B cell (primary cell): Measurements from ENCODE around the gene ZDHHC17. TPM values are rescaled to one million over a fixed set of nuclear protein-coding genes. Genes with fewer than 3 reads are reported as not detected.

Source experiments
- ATAC-seq: fragments of 200-7000 bp; cut with Tn5 transposase; one replicate; pipeline ENCODE4 v1.10.0; 2021; ENCODE audit warnings: low read depth, mild to moderate bottlenecking, moderate number of reproducible peaks, moderate library complexity
- CTCF ChIA-PET: fragments of 350-600 bp; sonication (Branson Sonifier 250); formaldehyde crosslinking; loops from one replicate; lab custom pipeline; 2021; ENCODE audit warnings: antibody characterized with exemption, inconsistent platforms; lab: Charles Lee
- POLR2A ChIA-PET: fragments of 350-600 bp; sonication (Branson Sonifier 250); formaldehyde crosslinking; loops from one replicate; lab custom pipeline; 2021; ENCODE audit warnings: antibody characterized with exemption; lab: Charles Lee
- DNase-seq: peaks from one replicate; pipeline ENCODE4 v3.0.0; 2013
- H2AFZ ChIP-seq: 2 replicates; pipeline ENCODE4 v1.6.1; 2012; ENCODE audit warnings: mild to moderate bottlenecking, low read depth, low read length; ENCODE audit not compliant: insufficient read depth, poor library complexity, severe bottlenecking
- H3K27ac ChIP-seq, 2 donors: 1 replicate in 1 of 2; 2 replicates in 1 of 2; pipeline ENCODE4 v1.5.1; 2012 to 2013; ENCODE audit warnings: low read length in 2 of 2, mild to moderate bottlenecking in 2 of 2, moderate library complexity in 1 of 2
- H3K27me3 ChIP-seq, 4 experiments: fragments of 200-600 bp in 1 of 4; sonication (generic) in 1 of 4; replicated peaks in 1 of 4; 1 replicate in 2 of 4; 2 replicates in 2 of 4; pipeline versions ENCODE4 v1.6.1 to v1.7.0; 2013 to 2016; ENCODE audit warnings: low read length in 3 of 4, mild to moderate bottlenecking in 2 of 4, mixed read lengths in 1 of 4, moderate library complexity in 1 of 4; ENCODE audit not compliant: insufficient read depth in 4 of 4, control insufficient read depth in 3 of 4; ENCODE audit errors: control extremely low read depth in 1 of 4
- H3K36me3 ChIP-seq, 2 experiments: replicated peaks in 1 of 2; 1 replicate in 1 of 2; 2 replicates in 1 of 2; pipeline versions ENCODE4 v1.6.1 to v1.7.1; 2013; ENCODE audit warnings: low read length in 1 of 2; ENCODE audit not compliant: insufficient read depth in 2 of 2, control insufficient read depth in 1 of 2; ENCODE audit errors: control extremely low read depth in 1 of 2, extremely low read depth in 1 of 2
- H3K4me1 ChIP-seq, 2 donors: fragments of 200-600 bp in 1 of 2; sonication (generic) in 1 of 2; 1 replicate in 1 of 2; 2 replicates in 1 of 2; pipeline versions ENCODE4 v1.5.1 to v1.6.1; 2013 to 2017; ENCODE audit warnings: low read length in 2 of 2; ENCODE audit not compliant: control insufficient read depth in 2 of 2, insufficient read depth in 2 of 2
- H3K4me2 ChIP-seq: replicated peaks from 2 replicates; pipeline ENCODE3; 2012; ENCODE audit warnings: mild to moderate bottlenecking, low read depth, low read length; ENCODE audit not compliant: poor library complexity, severe bottlenecking
- H3K4me3 ChIP-seq, 5 experiments: fragments of 200-600 bp in 1 of 5; sonication (generic) in 1 of 5; 1 replicate in 3 of 5; 2 replicates in 2 of 5; pipeline versions ENCODE4 v1.5.1 to v1.7.0; 2011 to 2016; ENCODE audit warnings: low read length in 4 of 5, mild to moderate bottlenecking in 4 of 5, low read depth in 2 of 5, control low read depth in 1 of 5, moderate library complexity in 1 of 5; ENCODE audit not compliant: insufficient read depth in 1 of 5; ENCODE audit errors: control extremely low read depth in 1 of 5, extremely low read depth in 1 of 5
- H3K79me2 ChIP-seq: fragments of 200-600 bp; sonication (generic); one replicate; pipeline ENCODE4 v1.6.0; 2016; ENCODE audit warnings: low read length; ENCODE audit not compliant: control insufficient read depth, insufficient read depth
- H3K9ac ChIP-seq: fragments of 200-600 bp; sonication (generic); 2 replicates; pipeline ENCODE4 v1.6.1; 2017; ENCODE audit warnings: mild to moderate bottlenecking, low read length, moderate library complexity
- H3K9me3 ChIP-seq, 3 donors: one replicate each; pipeline versions ENCODE4 v1.6.1 to v1.7.1; 2013; ENCODE audit warnings: low read length in 2 of 3; ENCODE audit not compliant: control insufficient read depth in 2 of 3, insufficient read depth in 1 of 3; ENCODE audit errors: control extremely low read depth in 1 of 3
- H4K20me1 ChIP-seq: 2 replicates; pipeline ENCODE4 v1.6.0; 2012; ENCODE audit warnings: mild to moderate bottlenecking, low read length; ENCODE audit not compliant: insufficient read depth, control insufficient read depth, poor library complexity, severe bottlenecking
- H3K27ac Mint-ChIP-seq: one replicate; pipeline ENCODE4 v1.8.0; 2021; ENCODE audit warnings: mixed read lengths
- H3K27me3 Mint-ChIP-seq: one replicate; pipeline ENCODE4 v1.8.0; 2021; ENCODE audit warnings: mixed read lengths
- H3K4me1 Mint-ChIP-seq: one replicate; pipeline ENCODE4 v1.8.0; 2021; ENCODE audit warnings: mixed read lengths
- H3K4me3 Mint-ChIP-seq: one replicate; pipeline ENCODE4 v1.8.0; 2021; ENCODE audit warnings: mixed read lengths
- H3K9me3 Mint-ChIP-seq: one replicate; pipeline ENCODE4 v1.8.0; 2022; ENCODE audit warnings: mixed read lengths; ENCODE audit not compliant: insufficient read depth
- EZH2 ChIP-seq: IDR thresholded peaks from 2 replicates; pipeline ENCODE4 v1.6.1; 2012; ENCODE audit warnings: borderline replicate concordance, low read depth, mild to moderate bottlenecking, moderate library complexity, low read length; ENCODE audit not compliant: insufficient read depth, poor library complexity, severe bottlenecking
- WGBS: methylation state at CpG from one replicate; pipeline ENCODE4 v1.1.5; 2013; ENCODE audit warnings: missing lambda C conversion rate; ENCODE audit not compliant: insufficient coverage; 5-methylcytosine and 5-hydroxymethylcytosine counted together
- intact Hi-C: fragments of 100-400 bp; cut with micrococcal nuclease; formaldehyde crosslinking; loops from one replicate; pipeline ENCODE4 v1.10.0; 2022
- polyA plus RNA-seq: library from polyadenylated mRNA; depleted of rRNA; stranded (reverse); fragments of >200 nt; gene quantifications from 2 replicates; pipeline ENCODE4 v1.2.3, GENCODE V29; 2012
- total RNA-seq, 2 donors: library from RNA; stranded (reverse); fragments of 120-200 nt in 1 of 2; gene quantifications; 1 replicate in 1 of 2; 2 replicates in 1 of 2; pipeline versions ENCODE4 v1.2.3 to v1.2.4, GENCODE V29; 2013 to 2022
- TF ChIP-seq, protein P1 (sequence below): fragments of 200-600 bp; IDR thresholded peaks from one replicate; pipeline ENCODE4 v1.8.0; 2022; ENCODE audit warnings: antibody characterized with exemption, mild to moderate bottlenecking

ZDHHC17 gene
- total and polyA plus RNA-seq, 2 donors (not counting 1 experiment from before 2014, with no cell fraction given), result 26.1 to 75.0 TPM

DNA sequence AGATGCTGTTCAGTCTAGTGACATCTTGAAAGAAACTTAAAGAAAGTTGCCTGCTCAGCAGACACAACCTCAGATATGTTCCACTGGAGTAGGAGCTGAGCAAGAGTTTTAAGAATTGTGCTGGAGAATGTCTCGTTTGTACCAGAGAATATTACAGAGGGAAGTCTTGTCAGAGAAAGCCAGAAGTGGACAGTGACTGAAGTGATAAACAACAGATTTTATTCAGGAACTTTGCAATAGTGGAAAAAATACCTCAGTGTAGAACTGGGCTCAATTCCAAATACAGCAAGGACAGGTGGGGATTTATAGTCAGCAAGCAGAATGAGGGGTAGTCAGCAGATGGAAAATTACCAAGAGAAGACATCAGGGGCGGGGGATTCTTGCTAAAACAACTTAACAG is 18.6 kb downstream of the ZDHHC17 start:
- ChIA-PET CTCF (interaction anchor here (1.0 to 1.8 kb wide), 2 partner anchors 8 to 160 kb away, joined by 3 to 16 read pairs; no protein-coding TSS in a partner anchor), POLR2A (no interaction called here)
- Histone ChIP-seq H3K4me2 (no peak overlapping the region), H3K4me1 (peaks cover 16 to 19% of the 10 kb centered on the region in 2 donors), H3K9me3 (peaks cover 1 to 10% (median 7%) of the 10 kb centered on the region in 3 donors), H3K79me2 (peaks cover 96% of the 10 kb centered on the region), H3K27me3 (no peaks in the 10 kb centered on the region), H3K36me3 (peaks cover 3 to 8% of the 10 kb centered on the region in 2 experiments), H3K9ac (no peak overlapping the region), H3K27ac (no peak overlapping the region), H2AFZ (no peak overlapping the region), H4K20me1 (peaks cover 40% of the 10 kb centered on the region), H3K4me3 (no peak overlapping the region)
- Mint-ChIP-seq H3K4me3 (no peak overlapping the region), H3K27ac (no peak overlapping the region), H3K27me3 (no peaks in the 10 kb centered on the region), H3K4me1 (peaks cover 59% of the 10 kb centered on the region), H3K9me3 (no peaks in the 10 kb centered on the region)
- WGBS, result no CpG with 5 or more reads among the region's 2 CpGs
- TF ChIP-seq EZH2, result no peak
- TF ChIP-seq, protein P1, sequence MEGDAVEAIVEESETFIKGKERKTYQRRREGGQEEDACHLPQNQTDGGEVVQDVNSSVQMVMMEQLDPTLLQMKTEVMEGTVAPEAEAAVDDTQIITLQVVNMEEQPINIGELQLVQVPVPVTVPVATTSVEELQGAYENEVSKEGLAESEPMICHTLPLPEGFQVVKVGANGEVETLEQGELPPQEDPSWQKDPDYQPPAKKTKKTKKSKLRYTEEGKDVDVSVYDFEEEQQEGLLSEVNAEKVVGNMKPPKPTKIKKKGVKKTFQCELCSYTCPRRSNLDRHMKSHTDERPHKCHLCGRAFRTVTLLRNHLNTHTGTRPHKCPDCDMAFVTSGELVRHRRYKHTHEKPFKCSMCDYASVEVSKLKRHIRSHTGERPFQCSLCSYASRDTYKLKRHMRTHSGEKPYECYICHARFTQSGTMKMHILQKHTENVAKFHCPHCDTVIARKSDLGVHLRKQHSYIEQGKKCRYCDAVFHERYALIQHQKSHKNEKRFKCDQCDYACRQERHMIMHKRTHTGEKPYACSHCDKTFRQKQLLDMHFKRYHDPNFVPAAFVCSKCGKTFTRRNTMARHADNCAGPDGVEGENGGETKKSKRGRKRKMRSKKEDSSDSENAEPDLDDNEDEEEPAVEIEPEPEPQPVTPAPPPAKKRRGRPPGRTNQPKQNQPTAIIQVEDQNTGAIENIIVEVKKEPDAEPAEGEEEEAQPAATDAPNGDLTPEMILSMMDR, result no peak
- intact Hi-C loops, result no loop called here
- DNase-seq, result no peak
- ATAC-seq, result no peak

- 100% methylated on average over 2 of the region's 4 CpGs for WGBS
- Histone ChIP-seq H3K27me3 (no peaks in the 10 kb centered on the region), H3K9me3 (peaks cover 1 to 10% (median 9%) of the 10 kb centered on the region in 3 donors), H2AFZ (no peak overlapping the region), H3K4me1 (peaks cover 8 to 10% of the 10 kb centered on the region in 2 donors), H3K4me2 (no peak overlapping the region), H3K9ac (no peak overlapping the region), H3K27ac (no peak overlapping the region), H3K36me3 (peaks cover 3 to 8% of the 10 kb centered on the region in 2 experiments), H4K20me1 (peaks cover 43% of the 10 kb centered on the region), H3K4me3 (no peak overlapping the region), H3K79me2 (peaks cover 88% of the 10 kb centered on the region)
- Mint-ChIP-seq H3K27me3 (no peaks in the 10 kb centered on the region), H3K9me3 (no peaks in the 10 kb centered on the region), H3K27ac (no peak overlapping the region), H3K4me3 (no peak overlapping the region), H3K4me1 (peaks cover 45% of the 10 kb centered on the region)
- TF ChIP-seq, protein P1, result no peak
- TF ChIP-seq EZH2, result no peak
- intact Hi-C loops, result loop anchor here (5.0 kb wide), 1 partner anchor 32 kb away; no protein-coding TSS in a partner anchor
- CTCF ChIA-PET, result interaction anchor here (1.5 kb wide), 1 partner anchor 163 kb away, joined by 4 read pairs; no protein-coding TSS in a partner anchor
- ATAC-seq (no peak), DNase-seq (no peak)
- POLR2A ChIA-PET, result no interaction called here
These were observed 20.7 kb downstream of the ZDHHC17 start for GRCh38 chr12:76784600-76785051.
